ENCODE results near the gene MSLN.

The MSLN gene

GRCh38 chr16:723695-724094, 36.8 kb upstream of the MSLN start:
- no peak for DNase-seq (ENCODE audit: low read depth)

- DNase-seq (ENCODE audit: low read depth), result no peak
Observed at GRCh38 chr16:724188-725040, 36.1 kb upstream of the MSLN start.

- no peak for DNase-seq (ENCODE audit: low read depth)
Observed at GRCh38 chr16:725041-725376, 35.5 kb upstream of the MSLN start.

- no peak for DNase-seq (ENCODE audit: low read depth)
Observed at GRCh38 chr16:725463-726187, 34.9 kb upstream of the MSLN start.

DNA sequence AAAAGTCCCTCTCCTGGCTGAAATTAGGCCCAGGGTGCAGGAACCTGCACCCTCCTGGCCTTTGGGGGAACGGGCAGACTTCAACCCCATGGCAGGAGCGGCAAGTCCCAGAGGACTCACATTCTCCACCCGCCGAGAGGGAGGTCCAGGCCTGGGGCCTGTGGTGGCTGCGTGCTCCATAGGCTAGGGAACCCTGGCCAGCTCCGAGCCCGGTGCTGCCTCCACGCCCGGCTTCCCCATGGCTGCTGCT, 34.4 kb upstream of the MSLN start:
- DNase-seq (ENCODE audit: low read depth), result no peak

DNA sequence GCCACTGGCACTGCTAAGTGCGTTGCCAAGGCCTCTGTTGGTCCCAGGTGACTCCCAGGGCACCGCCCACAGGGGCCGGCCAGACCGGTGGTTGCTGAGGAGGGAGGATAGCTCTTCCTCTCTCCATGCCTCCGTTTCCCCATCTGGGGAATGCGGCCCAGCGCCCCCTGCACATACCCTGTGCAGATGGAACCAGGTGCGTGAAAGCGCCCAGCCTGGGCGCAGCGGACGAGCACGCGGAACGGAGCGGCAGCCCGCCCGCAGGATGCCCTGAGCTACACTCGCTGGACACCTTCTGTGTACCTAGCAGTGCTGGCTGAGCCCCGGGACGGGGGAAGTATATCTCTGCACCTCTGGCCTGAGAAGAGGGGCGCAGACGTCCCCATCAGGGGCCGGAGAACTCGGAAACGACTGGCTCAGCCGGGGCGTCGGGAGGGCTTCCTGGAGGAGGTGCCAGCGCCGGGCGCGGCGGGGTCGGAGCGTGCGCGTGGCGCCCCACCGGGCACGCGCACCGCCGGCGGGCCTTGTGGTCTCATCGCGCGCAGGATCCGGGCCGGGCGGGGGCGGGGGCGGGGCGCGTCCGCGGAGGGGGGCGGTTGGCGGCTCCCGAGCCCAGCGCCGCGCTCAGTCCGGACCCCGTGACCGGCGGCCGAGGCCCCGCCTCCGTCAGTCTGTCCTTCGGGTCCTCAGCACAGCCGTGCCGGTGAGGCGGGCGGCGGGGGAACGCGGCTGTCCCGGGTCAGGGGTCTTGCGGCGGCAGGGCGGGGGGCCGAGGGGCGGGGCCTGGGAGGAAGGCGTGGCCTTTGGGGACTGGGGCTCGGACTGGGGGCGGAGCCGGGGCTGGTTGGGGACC, 33.9 kb upstream of the MSLN start, which contains the start of the genes CCDC78 and HAGHL:
TSS of gene CCDC78 (minus strand) at position 6 of the 853 bp plus-strand sequence. CDS start 76 bp downstream, outside the sequence.
TSS of gene HAGHL (plus strand) at position 669 of the 853 bp plus-strand sequence. CDS start 404 bp downstream, outside the sequence.
- no peak for DNase-seq (ENCODE audit: low read depth)

DNA sequence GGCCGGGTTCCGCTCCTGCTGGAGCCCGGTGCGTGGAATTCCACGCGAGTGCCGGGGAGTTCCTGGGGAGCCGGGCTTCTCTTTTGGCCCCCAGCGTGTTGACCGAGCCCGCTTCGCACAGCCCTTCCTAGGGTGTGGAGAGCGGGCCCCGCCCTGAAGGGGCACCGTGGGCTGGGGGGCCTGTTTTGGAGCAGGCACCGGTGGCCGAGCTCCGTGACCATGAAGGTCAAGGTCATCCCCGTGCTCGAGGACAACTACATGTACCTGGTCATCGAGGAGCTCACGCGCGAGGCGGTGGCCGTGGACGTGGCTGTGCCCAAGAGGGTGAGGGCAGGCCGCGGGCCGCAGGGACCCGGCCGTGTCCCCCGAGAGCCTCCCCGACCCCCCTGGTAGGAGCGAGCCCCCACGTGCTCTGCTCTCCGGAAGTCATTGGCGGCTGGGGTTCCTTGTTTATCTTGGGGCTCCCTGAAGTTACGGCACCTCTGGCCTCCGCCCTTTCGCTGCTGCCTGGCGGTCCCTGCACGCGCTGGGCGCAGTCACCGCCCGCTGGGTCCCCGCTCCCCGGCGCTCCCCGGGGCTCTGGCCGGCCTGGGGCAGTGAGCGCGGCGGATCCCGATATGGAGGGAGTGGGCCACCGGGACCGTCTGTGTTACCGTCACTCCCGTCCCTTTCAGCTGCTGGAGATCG, 33.1 kb upstream of the MSLN start:
- DNase-seq (ENCODE audit: low read depth), result no peak

DNA sequence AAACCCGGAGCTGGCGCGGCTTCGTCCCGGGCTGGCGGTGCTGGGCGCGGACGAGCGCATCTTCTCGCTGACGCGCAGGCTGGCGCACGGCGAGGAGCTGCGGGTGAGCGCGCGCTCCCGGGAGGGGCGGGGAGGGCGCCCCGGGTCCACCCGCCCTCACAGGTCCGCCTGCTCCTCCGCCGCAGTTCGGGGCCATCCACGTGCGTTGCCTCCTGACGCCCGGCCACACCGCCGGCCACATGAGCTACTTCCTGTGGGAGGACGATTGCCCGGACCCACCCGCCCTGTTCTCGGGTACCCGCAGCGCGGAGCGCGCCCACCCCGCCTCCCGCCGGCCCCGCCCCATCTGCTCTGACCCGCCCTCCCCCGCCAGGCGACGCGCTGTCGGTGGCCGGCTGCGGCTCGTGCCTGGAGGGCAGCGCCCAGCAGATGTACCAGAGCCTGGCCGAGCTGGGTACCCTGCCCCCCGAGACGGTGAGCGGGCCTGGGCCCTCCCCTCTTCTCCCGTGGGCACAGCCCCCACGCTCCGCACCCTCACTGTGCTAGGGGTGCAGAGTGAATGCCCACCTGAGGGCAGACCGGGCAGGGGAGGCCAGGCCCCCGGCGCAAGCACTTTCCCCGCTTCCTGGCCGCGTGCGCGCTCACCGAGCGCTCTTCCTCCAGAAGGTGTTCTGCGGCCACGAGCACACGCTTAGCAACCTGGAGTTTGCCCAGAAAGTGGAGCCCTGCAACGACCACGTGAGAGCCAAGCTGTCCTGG, 32.2 kb upstream of the MSLN start:
- peak; percentile 48 for DNase-seq (ENCODE audit: low read depth)

DNA sequence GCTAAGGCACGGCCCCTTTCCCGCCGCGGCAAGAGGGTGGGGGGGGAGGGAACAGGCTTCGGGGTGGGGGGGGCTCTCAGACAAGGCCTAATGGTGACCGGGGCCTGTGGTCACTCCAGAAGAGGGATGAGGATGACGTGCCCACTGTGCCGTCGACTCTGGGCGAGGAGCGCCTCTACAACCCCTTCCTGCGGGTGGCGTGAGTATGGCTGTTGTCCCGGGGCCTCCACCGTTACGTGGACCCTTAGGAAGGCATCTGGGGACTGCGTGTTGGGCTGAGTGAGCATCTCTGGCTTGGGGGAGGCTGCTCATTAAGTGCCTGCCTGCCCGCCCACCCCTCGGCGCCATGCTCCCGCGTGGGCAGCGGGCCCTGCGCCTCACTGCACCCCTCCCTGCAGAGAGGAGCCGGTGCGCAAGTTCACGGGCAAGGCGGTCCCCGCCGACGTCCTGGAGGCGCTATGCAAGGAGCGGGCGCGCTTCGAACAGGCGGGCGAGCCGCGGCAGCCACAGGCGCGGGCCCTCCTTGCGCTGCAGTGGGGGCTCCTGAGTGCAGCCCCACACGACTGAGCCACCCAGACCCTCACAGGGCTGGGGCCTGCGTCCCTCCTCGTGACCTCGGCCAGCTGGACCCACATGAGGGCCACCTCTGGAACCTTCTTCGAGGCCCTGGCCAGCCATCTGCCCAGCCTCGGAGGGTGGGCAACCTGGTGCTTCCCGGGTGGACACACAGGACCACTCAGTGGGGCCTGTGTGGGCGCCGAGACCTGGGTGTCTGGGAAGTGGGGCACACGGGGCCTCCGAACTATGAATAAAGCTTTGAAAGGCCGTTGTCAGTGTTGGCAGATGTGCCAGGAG, 31.4 kb upstream of the MSLN start:
- no peak for DNase-seq (ENCODE audit: low read depth)

DNA sequence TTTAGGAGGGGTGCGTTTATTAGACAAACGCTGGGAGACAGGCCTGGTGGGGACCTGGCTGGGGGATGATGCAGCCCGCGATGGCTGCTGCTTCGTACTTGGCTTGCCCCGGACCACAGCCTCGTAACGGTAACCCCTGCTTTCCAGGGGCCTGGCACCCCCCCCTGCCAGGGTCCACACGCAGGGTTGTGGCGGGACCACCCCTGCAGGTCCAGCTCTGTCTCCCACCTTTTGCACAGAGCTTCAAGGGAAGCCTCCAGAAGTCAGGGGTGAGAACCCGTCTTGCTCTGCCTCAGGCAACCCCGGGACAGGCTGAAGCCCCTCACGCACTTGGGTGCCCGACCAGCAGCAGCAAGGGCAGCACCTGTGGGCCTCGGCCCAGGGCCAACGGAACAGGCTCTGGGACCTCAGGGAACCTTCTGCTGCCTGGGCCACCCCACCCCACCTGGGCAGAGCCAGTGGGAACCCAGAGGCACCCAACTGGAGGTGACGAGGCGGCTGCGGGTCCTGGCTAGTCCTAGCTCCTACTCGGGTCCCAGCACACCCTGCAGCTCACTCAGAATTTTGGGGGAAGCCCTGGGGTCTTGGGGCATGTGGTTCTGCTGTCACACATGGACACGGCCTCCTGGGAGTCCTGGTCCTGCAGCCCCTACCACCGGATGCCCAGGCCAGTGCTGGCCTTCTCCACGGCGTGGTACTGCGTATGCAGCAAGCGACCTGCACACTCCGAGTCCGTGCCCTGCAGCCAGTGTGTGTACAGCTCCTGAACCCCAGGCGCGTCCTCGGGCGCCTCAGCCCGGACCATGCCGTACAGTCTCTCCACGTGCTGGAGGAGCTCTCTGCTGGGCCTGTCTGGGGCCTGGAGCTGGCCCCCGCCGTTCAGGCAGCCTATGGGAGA, 30.5 kb upstream of the MSLN start:
- DNase-seq (ENCODE audit: low read depth), result no peak

- no peak for DNase-seq (ENCODE audit: low read depth)
Observed at GRCh38 chr16:730666-731509, 29.6 kb upstream of the MSLN start.

DNA sequence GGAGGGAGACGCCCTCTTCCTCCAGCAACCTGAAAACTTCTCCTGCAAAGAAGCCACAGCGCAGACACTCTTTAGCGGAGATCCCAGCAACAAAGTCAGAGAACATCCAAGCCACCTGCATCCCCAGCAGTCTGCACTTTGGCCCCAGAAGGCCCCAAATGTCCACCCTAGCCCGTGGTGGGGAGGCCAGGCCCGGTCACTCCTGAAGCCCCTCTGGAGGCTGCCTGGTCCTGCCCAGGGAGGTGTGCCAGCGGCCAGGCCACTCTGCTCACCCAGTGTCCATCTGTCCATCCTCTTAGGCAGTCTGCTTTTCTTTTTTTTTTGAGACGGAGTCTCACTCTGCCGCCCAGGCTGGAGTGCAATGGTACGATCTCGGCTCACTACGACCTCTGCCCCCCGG, 28.2 kb upstream of the MSLN start:
- DNase-seq (ENCODE audit: low read depth), result no peak

GRCh38 chr16:732936-733335, 27.6 kb upstream of the MSLN start:
- no peak for DNase-seq (ENCODE audit: low read depth)

- no peak for DNase-seq (ENCODE audit: low read depth)
Observed at GRCh38 chr16:733382-734207, 26.9 kb upstream of the MSLN start.

GRCh38 chr16:734208-734980, 26.1 kb upstream of the MSLN start:
- DNase-seq (ENCODE audit: low read depth), result no peak

- DNase-seq (ENCODE audit: low read depth), result no peak
Observed at GRCh38 chr16:734981-735881, 25.3 kb upstream of the MSLN start.
